Measurements from ENCODE around the gene FIZ1.

FIZ1 gene

GRCh38 chr19:55641426-55642152 is 42.3 kb upstream of the FIZ1 start:
- peak overlapping the region; percentile 95 for H3K4me3 ChIP-seq (ENCODE audit: low read length)
- no peak for TF ChIP-seq ZNF274 (IDR thresholded peaks at IDR 0.05; ENCODE audit: low read depth, low read length)

- peak within 1 kb of the TSS; percentile 95 for H3K4me3 ChIP-seq (ENCODE audit: low read length)
- TF ChIP-seq ZNF274 (IDR thresholded peaks at IDR 0.05; ENCODE audit: low read depth, low read length), result no peak
Observed at GRCh38 chr19:55640577-55641425, 41.5 kb upstream of the FIZ1 start, which contains the start of gene ZNF580. Gene ZNF580 (plus strand): TSS chr19:55641002. CDS start chr19:55642509, 1,507 bp downstream.

- H3K4me3 ChIP-seq (ENCODE audit: low read length), result peak overlapping the region; percentile 95; the same call in 1 of the 2 replicates
- TF ChIP-seq ZNF274 (IDR thresholded peaks at IDR 0.05; ENCODE audit: low read depth, low read length), result no peak
Observed at GRCh38 chr19:55640043-55640576, 40.8 kb upstream of the FIZ1 start.

- TF ChIP-seq ZNF274 (IDR thresholded peaks at IDR 0.05; ENCODE audit: low read depth, low read length), result no peak
Observed at GRCh38 chr19:55638864-55639359, 39.6 kb upstream of the FIZ1 start.

GRCh38 chr19:55637534-55637933 is 38.2 kb upstream of the FIZ1 start:
- no peak overlapping the region for H3K4me3 ChIP-seq (ENCODE audit: low read length)
- TF ChIP-seq ZNF274 (IDR thresholded peaks at IDR 0.05; ENCODE audit: low read depth, low read length), result no peak

More at GRCh38 chr19:55638864-55639359, 39.6 kb upstream of the FIZ1 start:
- no peak overlapping the region for H3K4me3 ChIP-seq (ENCODE audit: low read length)

- H3K4me3 ChIP-seq (ENCODE audit: low read length), result no peak overlapping the region
Observed at GRCh38 chr19:55636723-55637122, 37.4 kb upstream of the FIZ1 start.

GRCh38 chr19:55635856-55636440 is 36.6 kb upstream of the FIZ1 start:
- TF ChIP-seq ZNF274 (IDR thresholded peaks at IDR 0.05; ENCODE audit: low read depth, low read length), result no peak
- peak overlapping the region; percentile 92 for H3K4me3 ChIP-seq (ENCODE audit: low read length)

More at GRCh38 chr19:55636723-55637122, 37.4 kb upstream of the FIZ1 start:
- TF ChIP-seq ZNF274 (IDR thresholded peaks at IDR 0.05; ENCODE audit: low read depth, low read length), result no peak

GRCh38 chr19:55635334-55635717 is 36.0 kb upstream of the FIZ1 start:
- TF ChIP-seq ZNF274 (IDR thresholded peaks at IDR 0.05; ENCODE audit: low read depth, low read length), result no peak
- peak overlapping the region; percentile 92 for H3K4me3 ChIP-seq (ENCODE audit: low read length)

GRCh38 chr19:55633861-55634260 is 34.5 kb upstream of the FIZ1 start:
- peak overlapping the region; percentile 92; the same call in 1 of the 2 replicates for H3K4me3 ChIP-seq (ENCODE audit: low read length)
- TF ChIP-seq ZNF274 (IDR thresholded peaks at IDR 0.05; ENCODE audit: low read depth, low read length), result no peak

GRCh38 chr19:55632463-55632834 is 33.1 kb upstream of the FIZ1 start:
- H3K4me3 ChIP-seq (ENCODE audit: low read length), result no peak overlapping the region
- TF ChIP-seq ZNF274 (IDR thresholded peaks at IDR 0.05; ENCODE audit: low read depth, low read length), result no peak

GRCh38 chr19:55626350-55626749 is 27.0 kb upstream of the FIZ1 start:
- TF ChIP-seq ZNF274 (IDR thresholded peaks at IDR 0.05; ENCODE audit: low read depth, low read length), result no peak
- no peak overlapping the region for H3K4me3 ChIP-seq (ENCODE audit: low read length)

- H3K4me3 ChIP-seq (ENCODE audit: low read length), result peak overlapping the region; percentile 32; the same call in 1 of the 2 replicates
- TF ChIP-seq ZNF274 (IDR thresholded peaks at IDR 0.05; ENCODE audit: low read depth, low read length), result no peak
Observed at GRCh38 chr19:55625004-55625326, 25.6 kb upstream of the FIZ1 start.

GRCh38 chr19:55624109-55625003 is 25.0 kb upstream of the FIZ1 start, which contains the start of gene ZNF784:
Gene ZNF784 (minus strand): TSS chr19:55624566. CDS start chr19:55624561, 5 bp downstream.
- no peak for TF ChIP-seq ZNF274 (IDR thresholded peaks at IDR 0.05; ENCODE audit: low read depth, low read length)
- H3K4me3 ChIP-seq (ENCODE audit: low read length), result peak within 1 kb of the TSS; percentile 60
